Skeletal muscle tissue (tissue), 4 donors: Measurements from ENCODE around the gene CENPM. TPM values are rescaled to one million over a fixed set of nuclear protein-coding genes. Genes with fewer than 3 reads are reported as not detected.

Experiments
- H3K27ac ChIP-seq: one replicate; pipeline ENCODE4 v1.7.0; 2013; ENCODE audit warnings: mild to moderate bottlenecking, low read depth, low read length, inconsistent platforms
- H3K27me3 ChIP-seq, 3 donors: one replicate each; pipeline ENCODE4 v1.7.0; 2013; ENCODE audit warnings: low read length in 3 of 3; ENCODE audit not compliant: control insufficient read depth in 3 of 3, insufficient read depth in 3 of 3
- H3K36me3 ChIP-seq, 3 donors: one replicate each; pipeline ENCODE4 v1.7.0; 2013; ENCODE audit warnings: low read length in 3 of 3; ENCODE audit not compliant: control insufficient read depth in 3 of 3, insufficient read depth in 3 of 3
- H3K4me1 ChIP-seq, 3 donors: one replicate each; pipeline ENCODE4 v1.7.0; 2013; ENCODE audit warnings: low read length in 3 of 3, mild to moderate bottlenecking in 3 of 3; ENCODE audit not compliant: control insufficient read depth in 3 of 3, insufficient read depth in 3 of 3
- H3K4me3 ChIP-seq, 3 donors: one replicate each; pipeline ENCODE4 v1.7.0; 2013; ENCODE audit warnings: low read length in 3 of 3
- H3K9ac ChIP-seq, 3 donors: one replicate each; pipeline ENCODE4 v1.7.0; 2013; ENCODE audit warnings: low read length in 3 of 3, mild to moderate bottlenecking in 3 of 3, moderate library complexity in 2 of 3, low read depth in 1 of 3
- H3K9me3 ChIP-seq, 3 donors: one replicate each; pipeline ENCODE4 v1.7.0; 2013; ENCODE audit warnings: low read length in 3 of 3; ENCODE audit not compliant: control insufficient read depth in 3 of 3
- total RNA-seq: library from RNA; depleted of rRNA; stranded (reverse); fragments of >200 nt; gene quantifications from one replicate; pipeline ENCODE4 v1.2.3, GENCODE V29; 2014
- donor health status: Osteomylitis.

The CENPM gene
- total RNA-seq, result 5.7 TPM

- Histone ChIP-seq H3K27ac (peak within 1 kb of the TSS; percentile 20), H3K9ac (peak within 1 kb of the TSS; percentile 55 to 76 (median 70))
Measured at GRCh38 chr22:41946629-41947423, at the start of gene CENPM. CENPM (minus strand) TSS chr22:41947152; CDS start chr22:41947076, 76 bp downstream.

GRCh38 chr22:41995211-41995610, 48.3 kb upstream of the CENPM start:
- Histone ChIP-seq H3K4me1 (peaks cover 0 to 14% (median 0%) of the 10 kb centered on the region in 3 donors), H3K9ac (no peak overlapping the region), H3K27ac (no peak overlapping the region), H3K27me3 (peaks cover 0 to 23% (median 9%) of the 10 kb centered on the region in 3 donors), H3K9me3 (no peaks in the 10 kb centered on the region), H3K4me3 (no peak overlapping the region), H3K36me3 (no peaks in the 10 kb centered on the region)

More at GRCh38 chr22:41946629-41947423, at the start of gene CENPM:
- Histone ChIP-seq H3K4me1 (peaks cover 14 to 22% (median 18%) of the 10 kb centered on the region in 3 donors), H3K27me3 (peaks cover under 1 to 12% (median under 1%) of the 10 kb centered on the region in 3 donors), H3K4me3 (peak within 1 kb of the TSS; percentile 86 to 94 (median 90)), H3K9me3 (no peaks in the 10 kb centered on the region), H3K36me3 (no peaks in the 10 kb centered on the region)

DNA sequence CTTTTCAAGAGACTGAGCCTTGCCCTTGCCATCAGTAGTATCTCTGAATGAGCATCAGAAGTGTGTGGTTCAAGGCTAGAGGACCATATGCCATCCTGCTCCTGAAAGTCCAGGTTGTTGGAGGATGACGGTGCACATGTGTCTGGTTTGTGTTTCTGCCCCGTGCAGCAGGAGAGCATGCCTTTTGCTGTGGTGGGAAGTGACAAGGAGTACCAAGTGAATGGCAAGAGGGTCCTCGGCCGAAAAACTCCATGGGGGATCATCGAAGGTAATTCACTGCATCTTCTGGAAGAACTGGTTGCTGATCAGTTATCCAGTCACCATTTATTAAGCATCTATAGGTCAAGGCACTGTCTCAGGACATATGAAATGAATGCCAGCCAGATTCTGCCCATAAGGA, 45.5 kb upstream of the CENPM start:
- Histone ChIP-seq H3K27me3 (peaks cover 4 to 18% (median 6%) of the 10 kb centered on the region in 3 donors), H3K4me3 (no peak overlapping the region), H3K4me1 (no peaks in the 10 kb centered on the region), H3K36me3 (no peaks in the 10 kb centered on the region), H3K27ac (no peak overlapping the region), H3K9me3 (no peaks in the 10 kb centered on the region), H3K9ac (no peak overlapping the region)

DNA sequence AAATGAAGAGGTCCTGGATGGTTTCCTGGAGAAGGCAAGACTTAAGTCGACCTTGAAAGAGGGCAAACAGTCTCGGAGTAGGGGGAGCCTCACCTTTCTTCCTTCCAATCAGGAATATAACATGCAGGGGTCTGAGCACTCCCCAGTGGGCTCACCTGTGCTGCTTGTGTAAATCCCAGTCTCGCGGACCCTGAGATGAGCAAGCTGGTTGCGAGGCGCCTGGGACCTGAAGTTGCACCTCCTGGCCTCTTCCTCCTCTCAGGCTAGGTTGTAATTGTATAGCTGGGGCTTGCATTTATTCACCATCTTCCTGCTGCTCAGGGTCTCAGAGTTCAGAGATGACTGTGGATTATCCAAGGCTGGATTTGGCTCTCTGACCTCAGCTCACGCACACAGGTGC, 44.2 kb upstream of the CENPM start:
- no peak overlapping the region for H3K4me3 ChIP-seq
- H3K27ac ChIP-seq, result no peak overlapping the region
- H3K9me3 ChIP-seq, result no peaks in the 10 kb centered on the region
- H3K9ac ChIP-seq, result no peak overlapping the region
- no peaks in the 10 kb centered on the region for H3K36me3 ChIP-seq
- H3K27me3 ChIP-seq, result peaks cover 3 to 9% (median 4%) of the 10 kb centered on the region in 3 donors
- H3K4me1 ChIP-seq, result no peaks in the 10 kb centered on the region

DNA sequence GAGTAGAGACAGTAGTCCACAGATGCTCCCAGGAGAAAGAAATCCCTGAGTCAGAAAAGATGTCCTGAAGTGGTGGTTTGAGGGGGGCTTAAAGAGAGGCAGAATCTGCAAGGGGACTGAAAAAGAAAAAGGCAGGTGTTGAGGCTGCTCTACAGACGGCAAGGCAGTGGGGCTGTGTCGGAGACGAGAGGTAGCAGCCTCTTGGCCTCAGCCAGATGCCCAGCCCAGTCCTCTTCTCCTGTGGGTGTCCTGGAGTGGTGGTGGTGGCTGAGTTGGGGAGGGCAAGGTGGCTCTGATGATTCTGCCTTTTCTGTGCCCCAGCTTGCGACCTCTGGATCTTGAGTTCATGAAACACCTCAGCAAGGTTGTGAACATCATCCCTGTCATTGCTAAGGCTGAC, 42.3 kb upstream of the CENPM start:
- H3K27ac ChIP-seq, result no peak overlapping the region
- peaks cover 3 to 9% (median 4%) of the 10 kb centered on the region in 3 donors for H3K27me3 ChIP-seq
- H3K4me1 ChIP-seq, result no peaks in the 10 kb centered on the region
- H3K9me3 ChIP-seq, result no peaks in the 10 kb centered on the region
- no peaks in the 10 kb centered on the region for H3K36me3 ChIP-seq
- no peak overlapping the region for H3K9ac ChIP-seq
- H3K4me3 ChIP-seq, result no peak overlapping the region

- H3K4me1 ChIP-seq, result peaks cover 4 to 9% (median 4%) of the 10 kb centered on the region in 3 donors
- peaks cover 3 to 9% (median 4%) of the 10 kb centered on the region in 3 donors for H3K27me3 ChIP-seq
- H3K27ac ChIP-seq, result no peak overlapping the region
- no peak overlapping the region for H3K9ac ChIP-seq
- H3K36me3 ChIP-seq, result no peaks in the 10 kb centered on the region
- H3K4me3 ChIP-seq, result no peak overlapping the region
- H3K9me3 ChIP-seq, result no peaks in the 10 kb centered on the region
Measured at GRCh38 chr22:41987276-41987675, 40.3 kb upstream of the CENPM start.

- Histone ChIP-seq H3K4me3 (no peak overlapping the region), H3K27ac (no peak overlapping the region), H3K9ac (no peak overlapping the region), H3K4me1 (peaks cover 4 to 9% (median 4%) of the 10 kb centered on the region in 3 donors), H3K9me3 (no peaks in the 10 kb centered on the region), H3K36me3 (no peaks in the 10 kb centered on the region), H3K27me3 (peaks cover 4 to 8% (median 4%) of the 10 kb centered on the region in 3 donors)
Measured at GRCh38 chr22:41983513-41984405, 36.8 kb upstream of the CENPM start.

GRCh38 chr22:41982865-41983264, 35.9 kb upstream of the CENPM start:
- Histone ChIP-seq H3K4me3 (no peak overlapping the region), H3K4me1 (peaks cover 4 to 9% (median 4%) of the 10 kb centered on the region in 3 donors), H3K27ac (no peak overlapping the region), H3K9ac (no peak overlapping the region), H3K27me3 (peaks cover 3 to 16% (median 8%) of the 10 kb centered on the region in 3 donors), H3K36me3 (no peaks in the 10 kb centered on the region), H3K9me3 (no peaks in the 10 kb centered on the region)

DNA sequence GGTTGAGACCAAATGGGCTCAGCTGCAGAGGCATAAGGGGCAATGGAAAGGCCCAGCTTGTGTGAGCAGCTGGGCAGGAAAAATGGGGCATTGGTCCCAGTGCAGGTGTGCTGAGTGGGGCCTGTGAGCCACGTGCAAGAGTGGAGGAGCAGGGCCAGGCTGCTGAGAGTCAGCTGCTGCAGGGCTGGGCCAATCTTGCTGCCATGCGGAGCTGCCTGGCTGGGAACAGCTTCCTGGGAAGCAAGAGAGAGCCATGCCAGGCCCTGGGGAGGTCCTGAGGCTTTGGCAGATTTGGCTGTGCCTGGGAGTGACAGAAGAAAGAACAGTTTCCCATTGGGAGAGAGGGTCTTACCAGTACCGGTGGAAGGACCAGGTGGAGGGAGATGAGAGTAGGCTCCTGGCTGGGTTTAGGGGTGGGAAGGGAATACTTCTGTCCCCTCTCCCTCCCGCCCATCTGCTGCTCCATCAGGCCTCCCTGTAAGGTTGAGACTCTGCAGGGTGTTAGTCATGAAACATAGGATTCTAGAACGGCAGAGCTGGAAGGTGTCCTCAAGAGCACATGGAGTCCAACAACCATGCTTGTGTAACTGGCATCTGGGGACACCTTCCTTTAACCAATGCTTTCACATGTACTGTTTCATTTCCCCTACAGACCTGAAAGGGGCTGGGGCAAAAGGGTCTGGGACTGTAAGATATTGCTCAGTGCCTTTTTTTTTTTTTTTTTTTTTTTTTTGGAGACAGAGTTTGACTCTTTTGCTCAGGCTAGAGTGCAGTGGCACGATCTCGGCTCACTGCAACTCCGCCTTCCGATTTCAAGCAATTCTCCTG, 32.7 kb upstream of the CENPM start:
- H3K4me3 ChIP-seq, result no peak overlapping the region
- H3K36me3 ChIP-seq, result no peaks in the 10 kb centered on the region
- H3K27ac ChIP-seq, result no peak overlapping the region
- no peak overlapping the region for H3K9ac ChIP-seq
- no peaks in the 10 kb centered on the region for H3K9me3 ChIP-seq
- H3K4me1 ChIP-seq, result peaks cover 7 to 18% (median 12%) of the 10 kb centered on the region in 3 donors
- H3K27me3 ChIP-seq, result peaks cover 23 to 41% (median 34%) of the 10 kb centered on the region in 3 donors
